Activated T-cell treated with anti-CD3 and anti-CD28 coated beads for 4 hours (primary cell): ENCODE results near the gene ACTG1.

ENCODE experiments used
- DNase-seq: peaks from one replicate; pipeline ENCODE4 v3.0.0-alpha.2; 2020

Gene ACTG1

GRCh38 chr17:81515530-81516041, 3.0 kb upstream of the ACTG1 start:
- DNase-seq, result no peak

GRCh38 chr17:81514739-81515529, 2.3 kb upstream of the ACTG1 start:
- peak; percentile 60 for DNase-seq

- no peak for DNase-seq
Observed at GRCh38 chr17:81514489-81514738, 1.8 kb upstream of the ACTG1 start.

GRCh38 chr17:81513753-81514488, 1.3 kb upstream of the ACTG1 start:
- no peak for DNase-seq

GRCh38 chr17:81513372-81513752, 763 bp upstream of the ACTG1 start:
- peak; percentile 48 for DNase-seq

- no peak for DNase-seq
Observed at GRCh38 chr17:81511804-81512561, 616 bp downstream of the ACTG1 start.

- no peak for DNase-seq
Observed at GRCh38 chr17:81511554-81511803, 1.1 kb downstream of the ACTG1 start.

GRCh38 chr17:81510785-81511553, 1.6 kb downstream of the ACTG1 start:
- no peak for DNase-seq

- no peak for DNase-seq
Observed at GRCh38 chr17:81509972-81510784, 2.4 kb downstream of the ACTG1 start.

- no peak for DNase-seq
Observed at GRCh38 chr17:81509207-81509971, 3.2 kb downstream of the ACTG1 start.

GRCh38 chr17:81508639-81509206, 3.9 kb downstream of the ACTG1 start:
- no peak for DNase-seq

- no peak for DNase-seq
Observed at GRCh38 chr17:81503619-81504018, 9.0 kb downstream of the ACTG1 start.

- DNase-seq, result no peak
Observed at GRCh38 chr17:81502471-81503017, 10.1 kb downstream of the ACTG1 start.

GRCh38 chr17:81500047-81500446, 12.6 kb downstream of the ACTG1 start:
- no peak for DNase-seq

- DNase-seq, result no peak
Observed at GRCh38 chr17:81499601-81499970, 13.0 kb downstream of the ACTG1 start.

GRCh38 chr17:81498953-81499600, 13.5 kb downstream of the ACTG1 start:
- DNase-seq, result no peak

- DNase-seq, result no peak
Observed at GRCh38 chr17:81494626-81495377, 17.8 kb downstream of the ACTG1 start.

- DNase-seq, result no peak
Observed at GRCh38 chr17:81493198-81494038, 19.2 kb downstream of the ACTG1 start.

- DNase-seq, result no peak
Observed at GRCh38 chr17:81492706-81493105, 19.9 kb downstream of the ACTG1 start.
